ENCODE data around the gene PVR.

PVR gene

DNA sequence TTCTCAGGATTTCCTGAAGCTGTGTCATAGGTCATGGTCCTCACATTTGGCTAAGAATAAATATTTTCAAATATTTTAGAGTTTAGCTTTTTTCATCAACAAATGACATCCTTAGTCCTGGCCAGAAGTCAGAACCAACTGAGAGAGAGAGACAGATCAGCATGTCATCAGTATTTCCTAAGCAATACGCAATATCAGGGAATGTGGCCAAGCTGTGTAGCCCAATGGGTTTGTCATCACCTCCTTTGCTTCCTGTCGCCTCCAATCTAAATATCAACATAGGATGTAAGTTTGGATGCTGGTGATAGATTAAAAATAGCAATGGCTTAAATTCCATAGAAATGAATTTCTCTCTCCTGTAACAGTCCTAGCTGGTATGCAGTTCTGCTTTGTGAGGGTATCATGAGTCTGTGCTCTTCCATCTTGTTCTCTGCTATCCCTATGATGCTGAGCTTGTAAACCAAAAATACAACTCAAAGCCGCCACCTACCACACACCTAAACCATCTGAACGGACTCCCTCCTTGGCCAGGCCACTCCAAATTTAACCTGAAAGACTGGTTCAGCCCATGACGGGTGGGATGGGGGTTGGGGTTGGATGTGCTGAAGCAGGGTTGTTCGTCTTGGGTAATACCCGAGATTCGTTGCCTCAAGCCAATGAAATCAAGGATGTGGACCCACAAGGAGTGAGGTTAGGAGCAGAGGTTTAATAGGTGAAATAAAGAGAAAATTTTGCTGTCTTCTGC, 40.3 kb upstream of the PVR start:
- TF ChIP-seq EZH2phosphoT487 (IDR thresholded peaks at IDR 0.05; ENCODE audit: borderline replicate concordance, low read length) = no peak
- TF ChIP-seq, protein P1, sequence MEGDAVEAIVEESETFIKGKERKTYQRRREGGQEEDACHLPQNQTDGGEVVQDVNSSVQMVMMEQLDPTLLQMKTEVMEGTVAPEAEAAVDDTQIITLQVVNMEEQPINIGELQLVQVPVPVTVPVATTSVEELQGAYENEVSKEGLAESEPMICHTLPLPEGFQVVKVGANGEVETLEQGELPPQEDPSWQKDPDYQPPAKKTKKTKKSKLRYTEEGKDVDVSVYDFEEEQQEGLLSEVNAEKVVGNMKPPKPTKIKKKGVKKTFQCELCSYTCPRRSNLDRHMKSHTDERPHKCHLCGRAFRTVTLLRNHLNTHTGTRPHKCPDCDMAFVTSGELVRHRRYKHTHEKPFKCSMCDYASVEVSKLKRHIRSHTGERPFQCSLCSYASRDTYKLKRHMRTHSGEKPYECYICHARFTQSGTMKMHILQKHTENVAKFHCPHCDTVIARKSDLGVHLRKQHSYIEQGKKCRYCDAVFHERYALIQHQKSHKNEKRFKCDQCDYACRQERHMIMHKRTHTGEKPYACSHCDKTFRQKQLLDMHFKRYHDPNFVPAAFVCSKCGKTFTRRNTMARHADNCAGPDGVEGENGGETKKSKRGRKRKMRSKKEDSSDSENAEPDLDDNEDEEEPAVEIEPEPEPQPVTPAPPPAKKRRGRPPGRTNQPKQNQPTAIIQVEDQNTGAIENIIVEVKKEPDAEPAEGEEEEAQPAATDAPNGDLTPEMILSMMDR (IDR thresholded peaks at IDR 0.05; ENCODE audit: low read depth, low read length, poor library complexity, severe bottlenecking) = no peak
- H4K20me1 ChIP-seq (ENCODE audit: control insufficient read depth, insufficient read depth, low read depth, low read length) = no peaks in the 10 kb centered on the region
- no peaks in the 10 kb centered on the region; the same call in 1 of the 2 replicates for H3K9me3 ChIP-seq (ENCODE audit: control insufficient read depth, insufficient read depth, low read length)
- no peaks in the 10 kb centered on the region for H3F3A ChIP-seq (ENCODE audit: control insufficient read depth, insufficient read depth)
- no peaks in the 10 kb centered on the region for H3K79me2 ChIP-seq (ENCODE audit: control insufficient read depth, low read length)
- no peak overlapping the region for H3K4me3 ChIP-seq (ENCODE audit: low read length)
- H3K36me3 ChIP-seq (ENCODE audit: control insufficient read depth, low read length) = no peaks in the 10 kb centered on the region
- no peaks in the 10 kb centered on the region for H3K27me3 ChIP-seq (ENCODE audit: control insufficient read depth, low read length)
- no peaks in the 10 kb centered on the region for H3K9me2 ChIP-seq (replicated peaks; ENCODE audit: control insufficient read depth, low read length)
- H3K27ac ChIP-seq (ENCODE audit: low read depth, low read length) = no peak overlapping the region
- H3K4me2 ChIP-seq (ENCODE audit: low read length) = no peak overlapping the region
- no peaks in the 10 kb centered on the region for H3K4me1 ChIP-seq (ENCODE audit: control insufficient read depth, low read length)

DNA sequence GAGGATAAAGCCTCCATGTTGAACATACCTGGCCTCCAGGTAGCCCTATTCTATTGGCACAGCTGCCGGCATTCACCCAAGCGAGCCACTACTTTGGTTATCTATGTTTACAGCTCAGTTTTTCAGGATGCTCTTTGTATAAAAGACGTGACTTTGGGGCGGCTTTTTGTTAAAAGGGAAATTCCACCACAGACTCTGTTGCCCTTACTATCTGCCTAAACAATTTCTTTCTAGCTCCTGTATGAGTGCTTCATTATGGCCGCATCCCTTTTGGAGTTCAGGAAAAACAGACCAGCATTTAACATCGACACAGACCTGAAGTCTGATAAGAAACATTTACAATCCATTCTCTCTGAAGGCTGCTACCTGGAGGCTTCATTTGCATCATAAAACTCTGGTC, 39.5 kb upstream of the PVR start:
- H3K36me3 ChIP-seq (ENCODE audit: control insufficient read depth, low read length) = no peaks in the 10 kb centered on the region
- no peaks in the 10 kb centered on the region for H4K20me1 ChIP-seq (ENCODE audit: control insufficient read depth, insufficient read depth, low read depth, low read length)
- no peak overlapping the region for H3K4me2 ChIP-seq (ENCODE audit: low read length)
- no peaks in the 10 kb centered on the region for H3K27me3 ChIP-seq (ENCODE audit: control insufficient read depth, low read length)
- H3K79me2 ChIP-seq (ENCODE audit: control insufficient read depth, low read length) = no peaks in the 10 kb centered on the region
- H3K4me3 ChIP-seq (ENCODE audit: low read length) = no peak overlapping the region
- H3F3A ChIP-seq (ENCODE audit: control insufficient read depth, insufficient read depth) = no peaks in the 10 kb centered on the region
- no peaks in the 10 kb centered on the region for H3K9me2 ChIP-seq (replicated peaks; ENCODE audit: control insufficient read depth, low read length)
- H3K9me3 ChIP-seq (ENCODE audit: control insufficient read depth, insufficient read depth, low read length) = no peaks in the 10 kb centered on the region; the same call in 1 of the 2 replicates
- H3K4me1 ChIP-seq (ENCODE audit: control insufficient read depth, low read length) = no peaks in the 10 kb centered on the region
- H3K27ac ChIP-seq (ENCODE audit: low read depth, low read length) = no peak overlapping the region
- TF ChIP-seq, protein P1 (IDR thresholded peaks at IDR 0.05; ENCODE audit: low read depth, low read length, poor library complexity, severe bottlenecking) = no peak
- no peak for TF ChIP-seq EZH2phosphoT487 (IDR thresholded peaks at IDR 0.05; ENCODE audit: borderline replicate concordance, low read length)

DNA sequence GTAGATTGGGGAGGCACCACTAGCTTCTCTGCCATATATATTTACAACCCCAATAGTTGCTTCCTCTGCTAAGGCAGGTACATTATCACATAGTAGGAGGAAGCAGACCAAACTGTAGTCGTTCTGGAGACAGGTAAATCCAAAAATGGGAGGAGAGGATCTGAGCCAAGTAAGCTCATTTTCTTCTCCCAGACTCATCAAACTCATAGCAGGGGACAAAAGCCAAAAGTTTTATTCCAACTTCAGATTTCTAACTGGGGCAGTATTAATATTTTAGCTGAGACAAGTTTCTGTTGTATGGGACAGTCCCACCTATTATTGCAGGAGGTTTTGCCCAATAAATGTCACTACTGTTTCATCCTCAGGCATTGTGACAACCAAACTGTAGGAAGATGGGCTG, 38.2 kb upstream of the PVR start:
- Histone ChIP-seq H3F3A (ENCODE audit: control insufficient read depth, insufficient read depth) (no peaks in the 10 kb centered on the region), H3K27ac (ENCODE audit: low read depth, low read length) (no peak overlapping the region), H3K9me2 (replicated peaks; ENCODE audit: control insufficient read depth, low read length) (no peaks in the 10 kb centered on the region)

More for the DNA sequence above, 38.2 kb upstream of the PVR start:
- H4K20me1 ChIP-seq (ENCODE audit: control insufficient read depth, insufficient read depth, low read depth, low read length) = no peaks in the 10 kb centered on the region
- TF ChIP-seq, protein P1 (IDR thresholded peaks at IDR 0.05; ENCODE audit: low read depth, low read length, poor library complexity, severe bottlenecking) = no peak
- TF ChIP-seq EZH2phosphoT487 (IDR thresholded peaks at IDR 0.05; ENCODE audit: borderline replicate concordance, low read length) = no peak
- H3K79me2 ChIP-seq (ENCODE audit: control insufficient read depth, low read length) = no peaks in the 10 kb centered on the region
- no peaks in the 10 kb centered on the region; the same call in 1 of the 2 replicates for H3K9me3 ChIP-seq (ENCODE audit: control insufficient read depth, insufficient read depth, low read length)
- no peak overlapping the region for H3K4me2 ChIP-seq (ENCODE audit: low read length)
- H3K27me3 ChIP-seq (ENCODE audit: control insufficient read depth, low read length) = no peaks in the 10 kb centered on the region
- H3K36me3 ChIP-seq (ENCODE audit: control insufficient read depth, low read length) = no peaks in the 10 kb centered on the region
- no peaks in the 10 kb centered on the region for H3K4me1 ChIP-seq (ENCODE audit: control insufficient read depth, low read length)
- H3K4me3 ChIP-seq (ENCODE audit: low read length) = no peak overlapping the region

Measured in DOHH2 (cell line).